H9 (cell line): ENCODE data around the gene ANKRD52. TPM values are rescaled to one million over a fixed set of nuclear protein-coding genes. Genes with fewer than 3 reads are reported as not detected.

Experiments
- DNase-seq: peaks from one replicate; pipeline ENCODE4 v3.0.0-alpha.2; 2017
- H2AFZ ChIP-seq: one replicate; pipeline ENCODE4 v1.6.1; 2013; ENCODE audit warnings: mild to moderate bottlenecking, low read length, control low read depth, moderate library complexity
- H2AK5ac ChIP-seq: 2 replicates; pipeline ENCODE4 v1.6.1; 2013; ENCODE audit warnings: low read length, control low read depth, mixed read lengths; ENCODE audit not compliant: insufficient read length
- H2BK120ac ChIP-seq: one replicate; pipeline ENCODE4 v1.6.1; 2013; ENCODE audit warnings: low read depth, mild to moderate bottlenecking, low read length, control low read depth, inconsistent platforms; ENCODE audit not compliant: poor library complexity, severe bottlenecking
- H2BK12ac ChIP-seq: 2 replicates; pipeline ENCODE4 v1.6.1; 2013; ENCODE audit warnings: low read length, control low read depth, mixed read lengths, low read depth; ENCODE audit not compliant: insufficient read length
- H2BK15ac ChIP-seq: 2 replicates; pipeline ENCODE4 v1.6.1; 2013; ENCODE audit warnings: low read depth, low read length, control low read depth
- H2BK20ac ChIP-seq: one replicate; pipeline ENCODE4 v1.6.1; 2013; ENCODE audit warnings: low read depth, mild to moderate bottlenecking, low read length, control low read depth, inconsistent platforms; ENCODE audit not compliant: poor library complexity, severe bottlenecking
- H2BK5ac ChIP-seq: 2 replicates; pipeline ENCODE4 v1.6.1; 2013; ENCODE audit warnings: low read length, control low read depth, mixed read lengths; ENCODE audit not compliant: insufficient read length
- H3K14ac ChIP-seq: 2 replicates; pipeline ENCODE4 v1.6.1; 2013; ENCODE audit warnings: low read length, control low read depth; ENCODE audit not compliant: insufficient read depth
- H3K18ac ChIP-seq: 2 replicates; pipeline ENCODE4 v1.6.1; 2013; ENCODE audit warnings: low read depth, mild to moderate bottlenecking, mixed read lengths, low read length, control low read depth; ENCODE audit not compliant: insufficient read length
- H3K23ac ChIP-seq: 2 replicates; pipeline ENCODE4 v1.6.1; 2013; ENCODE audit warnings: low read length, control low read depth, mixed read lengths, low read depth; ENCODE audit not compliant: insufficient read length
- H3K23me2 ChIP-seq: 2 replicates; pipeline ENCODE4 v1.6.1; 2013; ENCODE audit warnings: low read depth, mild to moderate bottlenecking, mixed read lengths, low read length, control low read depth; ENCODE audit not compliant: insufficient read length, poor library complexity, severe bottlenecking
- H3K27ac ChIP-seq: 2 replicates; pipeline ENCODE4 v1.5.1; 2013; ENCODE audit warnings: low read length, control low read depth, mixed read lengths, low read depth; ENCODE audit not compliant: insufficient read length
- H3K27me3 ChIP-seq: 2 replicates; pipeline ENCODE4 v1.6.1; 2013; ENCODE audit warnings: low read length, control low read depth, inconsistent platforms; ENCODE audit not compliant: insufficient read depth
- H3K4ac ChIP-seq: 2 replicates; pipeline ENCODE4 v1.6.1; 2013; ENCODE audit warnings: low read depth, mild to moderate bottlenecking, control low read depth, inconsistent platforms, low read length, moderate library complexity
- H3K4me1 ChIP-seq: 2 replicates; pipeline ENCODE4 v1.6.1; 2013; ENCODE audit warnings: low read length, control low read depth, inconsistent platforms; ENCODE audit not compliant: insufficient read depth
- H3K4me2 ChIP-seq: 2 replicates; pipeline ENCODE4 v1.6.1; 2013; ENCODE audit warnings: low read length, control low read depth, mixed read lengths; ENCODE audit not compliant: insufficient read length, insufficient read depth
- H3K56ac ChIP-seq: 2 replicates; pipeline ENCODE4 v1.6.1; 2013; ENCODE audit warnings: low read depth, mild to moderate bottlenecking, mixed read lengths, low read length, control low read depth; ENCODE audit not compliant: insufficient read length
- H3K79me1 ChIP-seq: 2 replicates; pipeline ENCODE4 v1.6.1; 2013; ENCODE audit warnings: low read depth, mild to moderate bottlenecking, moderate library complexity, low read length, control low read depth, inconsistent platforms; ENCODE audit not compliant: insufficient read depth, poor library complexity, severe bottlenecking
- H3K79me2 ChIP-seq: 2 replicates; pipeline ENCODE4 v1.6.1; 2013; ENCODE audit warnings: low read length, control low read depth, inconsistent platforms; ENCODE audit not compliant: insufficient read depth
- H3K9ac ChIP-seq: 2 replicates; pipeline ENCODE4 v1.6.1; 2013; ENCODE audit warnings: low read length, control low read depth, mixed read lengths; ENCODE audit not compliant: insufficient read length; ENCODE audit errors: extremely low read depth
- H3K9me3 ChIP-seq: one replicate; pipeline ENCODE4 v1.6.1; 2013; ENCODE audit warnings: low read depth, low read length, inconsistent platforms; ENCODE audit not compliant: control insufficient read depth
- H3T11ph ChIP-seq: one replicate; pipeline ENCODE4 v1.6.1; 2013; ENCODE audit warnings: mild to moderate bottlenecking, low read length, control low read depth, inconsistent platforms
- H4K20me1 ChIP-seq: one replicate; pipeline ENCODE4 v1.6.1; 2013; ENCODE audit not compliant: control insufficient read depth, insufficient read length, insufficient read depth
- H4K5ac ChIP-seq: 2 replicates; pipeline ENCODE4 v1.6.1; 2013; ENCODE audit warnings: low read depth, mild to moderate bottlenecking, mixed read lengths, low read length, control low read depth; ENCODE audit not compliant: insufficient read length
- H4K8ac ChIP-seq: replicated peaks from 2 replicates; pipeline ENCODE4 v1.6.1; 2013; ENCODE audit warnings: low read length, control low read depth, mixed read lengths, low read depth; ENCODE audit not compliant: insufficient read length
- H4K91ac ChIP-seq: 2 replicates; pipeline ENCODE4 v1.6.1; 2013; ENCODE audit warnings: low read depth, mild to moderate bottlenecking, moderate library complexity, mixed read lengths, low read length, control low read depth; ENCODE audit not compliant: insufficient read length
- H3K27ac Mint-ChIP-seq, 3 experiments: 2 replicates in 2 of 3; 3 replicates in 1 of 3; pipeline ENCODE4 v1.8.0; 2020 to 2021; ENCODE audit warnings: mixed read lengths in 3 of 3, mild to moderate bottlenecking in 1 of 3, moderate library complexity in 1 of 3
- H3K27me3 Mint-ChIP-seq: 2 replicates; pipeline ENCODE4 v1.8.0; 2021; ENCODE audit warnings: low read depth, mild to moderate bottlenecking, moderate library complexity, mixed read lengths
- H3K36me3 Mint-ChIP-seq, 3 experiments: 2 replicates in 2 of 3; 3 replicates in 1 of 3; pipeline ENCODE4 v1.8.0; 2020 to 2021; ENCODE audit warnings: low read depth in 3 of 3, mixed read lengths in 3 of 3; ENCODE audit not compliant: insufficient read depth in 1 of 3
- H3K4me1 Mint-ChIP-seq, 2 experiments: 2 replicates each; pipeline ENCODE4 v1.8.0; 2020; ENCODE audit warnings: mixed read lengths in 2 of 2
- H3K4me3 Mint-ChIP-seq, 2 experiments: 2 replicates in 1 of 2; 3 replicates in 1 of 2; pipeline ENCODE4 v1.8.0; 2020 to 2021; ENCODE audit warnings: mild to moderate bottlenecking in 2 of 2, mixed read lengths in 2 of 2, moderate library complexity in 1 of 2
- H3K9me3 Mint-ChIP-seq, 2 experiments: 2 replicates in 1 of 2; 3 replicates in 1 of 2; pipeline ENCODE4 v1.8.0; 2020; ENCODE audit warnings: mild to moderate bottlenecking in 2 of 2, mixed read lengths in 2 of 2, moderate library complexity in 1 of 2
- CTCF ChIP-seq: fragments of 200-600 bp; sonication (generic); conservative IDR thresholded peaks from 3 replicates; pipeline ENCODE4 v1.8.0; 2021; ENCODE audit warnings: antibody characterized with exemption, mild to moderate bottlenecking
- WGBS: extraction: QIAGEN DNeasy Blood & Tissue Kit; methylation state at CpG from one replicate; pipeline ENCODE4 v1.1.7; 2013; ENCODE audit warnings: missing lambda C conversion rate, low lambda C conversion rate, mixed read lengths; ENCODE audit not compliant: insufficient read length; ENCODE audit errors: extremely low coverage; 5-methylcytosine and 5-hydroxymethylcytosine counted together
- total RNA-seq: library from RNA; stranded (reverse); gene quantifications from 2 replicates; pipeline ENCODE4 v1.2.1, GENCODE V29; 2021

Gene ANKRD52
- total RNA-seq, 1 experiment from 2014 or later, result 33.4 TPM

GRCh38 chr12:56224954-56225353 is 33.2 kb downstream of the ANKRD52 start:
- no peaks in the 10 kb centered on the region for H3K27me3 Mint-ChIP-seq
- H4K20me1 ChIP-seq, result peaks cover 3% of the 10 kb centered on the region
- no peak overlapping the region for H2BK12ac ChIP-seq
- 100% methylated on average over 1 of the region's 11 CpGs for WGBS
- H3K18ac ChIP-seq, result no peak overlapping the region
- no peak overlapping the region for H3K23ac ChIP-seq
- H3K4me1 Mint-ChIP-seq, result peaks cover 33 to 39% of the 10 kb centered on the region in 2 experiments
- H3K9ac ChIP-seq, result no peak overlapping the region
- peaks cover 26% of the 10 kb centered on the region for H3K23me2 ChIP-seq
- H3K79me1 ChIP-seq, result no peaks in the 10 kb centered on the region
- no peak overlapping the region for H3T11ph ChIP-seq
- no peaks in the 10 kb centered on the region for H3K9me3 ChIP-seq
- no peaks in the 10 kb centered on the region; a peak in 1 of 5 replicates for H3K9me3 Mint-ChIP-seq
- no peak overlapping the region for H2AK5ac ChIP-seq
- no peak overlapping the region for H4K5ac ChIP-seq
- H3K79me2 ChIP-seq, result no peaks in the 10 kb centered on the region; the same call in 1 of the 2 replicates
- H3K14ac ChIP-seq, result no peak overlapping the region
- peak overlapping the region; percentile 58 for H3K4me2 ChIP-seq
- H2BK120ac ChIP-seq, result no peak overlapping the region
- H3K27ac Mint-ChIP-seq, result peak overlapping the region in 1 of 3 experiments; percentile 70; a peak in 1 of 7 replicates
- no peak overlapping the region for H2BK15ac ChIP-seq
- peaks cover 5 to 17% (median 10%) of the 10 kb centered on the region in 3 experiments; a peak in 6 of 7 replicates for H3K36me3 Mint-ChIP-seq
- H2AFZ ChIP-seq, result no peak overlapping the region
- H3K4me3 Mint-ChIP-seq, result peak overlapping the region; percentile 78 to 88
- H3K4ac ChIP-seq, result no peak overlapping the region
- peak overlapping the region; percentile 2 for H3K56ac ChIP-seq
- TF ChIP-seq CTCF, result no peak
- peaks cover 2% of the 10 kb centered on the region; the same call in 1 of the 2 replicates for H3K4me1 ChIP-seq
- no peak for DNase-seq
- no peak overlapping the region for H3K27ac ChIP-seq
- no peak overlapping the region for H2BK5ac ChIP-seq
- no peak overlapping the region for H4K8ac ChIP-seq
- no peak overlapping the region for H2BK20ac ChIP-seq
- H4K91ac ChIP-seq, result no peak overlapping the region
- H3K27me3 ChIP-seq, result no peaks in the 10 kb centered on the region
